B cell (primary cell): ENCODE data around the gene CMTM3. TPM values are rescaled to one million over a fixed set of nuclear protein-coding genes. Genes with fewer than 3 reads are reported as not detected.

Experiments used
- ATAC-seq: fragments of 200-7000 bp; cut with Tn5 transposase; one replicate; pipeline ENCODE4 v1.10.0; 2021; ENCODE audit warnings: low read depth, mild to moderate bottlenecking, moderate number of reproducible peaks, moderate library complexity
- CTCF ChIA-PET: fragments of 350-600 bp; sonication (Branson Sonifier 250); formaldehyde crosslinking; loops from one replicate; lab custom pipeline; 2021; ENCODE audit warnings: antibody characterized with exemption, inconsistent platforms; lab: Charles Lee
- POLR2A ChIA-PET: fragments of 350-600 bp; sonication (Branson Sonifier 250); formaldehyde crosslinking; loops from one replicate; lab custom pipeline; 2021; ENCODE audit warnings: antibody characterized with exemption; lab: Charles Lee
- DNase-seq: peaks from one replicate; pipeline ENCODE4 v3.0.0; 2013
- H2AFZ ChIP-seq: 2 replicates; pipeline ENCODE4 v1.6.1; 2012; ENCODE audit warnings: mild to moderate bottlenecking, low read depth, low read length; ENCODE audit not compliant: insufficient read depth, poor library complexity, severe bottlenecking
- H3K27ac ChIP-seq, 2 donors: 1 replicate in 1 of 2; 2 replicates in 1 of 2; pipeline ENCODE4 v1.5.1; 2012 to 2013; ENCODE audit warnings: low read length in 2 of 2, mild to moderate bottlenecking in 2 of 2, moderate library complexity in 1 of 2
- H3K27me3 ChIP-seq, 4 experiments: fragments of 200-600 bp in 1 of 4; sonication (generic) in 1 of 4; replicated peaks in 1 of 4; 1 replicate in 2 of 4; 2 replicates in 2 of 4; pipeline versions ENCODE4 v1.6.1 to v1.7.0; 2013 to 2016; ENCODE audit warnings: low read length in 3 of 4, mild to moderate bottlenecking in 2 of 4, mixed read lengths in 1 of 4, moderate library complexity in 1 of 4; ENCODE audit not compliant: insufficient read depth in 4 of 4, control insufficient read depth in 3 of 4; ENCODE audit errors: control extremely low read depth in 1 of 4
- H3K36me3 ChIP-seq, 2 experiments: replicated peaks in 1 of 2; 1 replicate in 1 of 2; 2 replicates in 1 of 2; pipeline versions ENCODE4 v1.6.1 to v1.7.1; 2013; ENCODE audit warnings: low read length in 1 of 2; ENCODE audit not compliant: insufficient read depth in 2 of 2, control insufficient read depth in 1 of 2; ENCODE audit errors: control extremely low read depth in 1 of 2, extremely low read depth in 1 of 2
- H3K4me1 ChIP-seq, 2 donors: fragments of 200-600 bp in 1 of 2; sonication (generic) in 1 of 2; 1 replicate in 1 of 2; 2 replicates in 1 of 2; pipeline versions ENCODE4 v1.5.1 to v1.6.1; 2013 to 2017; ENCODE audit warnings: low read length in 2 of 2; ENCODE audit not compliant: control insufficient read depth in 2 of 2, insufficient read depth in 2 of 2
- H3K4me2 ChIP-seq: replicated peaks from 2 replicates; pipeline ENCODE3; 2012; ENCODE audit warnings: mild to moderate bottlenecking, low read depth, low read length; ENCODE audit not compliant: poor library complexity, severe bottlenecking
- H3K4me3 ChIP-seq, 5 experiments: fragments of 200-600 bp in 1 of 5; sonication (generic) in 1 of 5; 1 replicate in 3 of 5; 2 replicates in 2 of 5; pipeline versions ENCODE4 v1.5.1 to v1.7.0; 2011 to 2016; ENCODE audit warnings: low read length in 4 of 5, mild to moderate bottlenecking in 4 of 5, low read depth in 2 of 5, control low read depth in 1 of 5, moderate library complexity in 1 of 5; ENCODE audit not compliant: insufficient read depth in 1 of 5; ENCODE audit errors: control extremely low read depth in 1 of 5, extremely low read depth in 1 of 5
- H3K79me2 ChIP-seq: fragments of 200-600 bp; sonication (generic); one replicate; pipeline ENCODE4 v1.6.0; 2016; ENCODE audit warnings: low read length; ENCODE audit not compliant: control insufficient read depth, insufficient read depth
- H3K9ac ChIP-seq: fragments of 200-600 bp; sonication (generic); 2 replicates; pipeline ENCODE4 v1.6.1; 2017; ENCODE audit warnings: mild to moderate bottlenecking, low read length, moderate library complexity
- H3K9me3 ChIP-seq, 3 donors: one replicate each; pipeline versions ENCODE4 v1.6.1 to v1.7.1; 2013; ENCODE audit warnings: low read length in 2 of 3; ENCODE audit not compliant: control insufficient read depth in 2 of 3, insufficient read depth in 1 of 3; ENCODE audit errors: control extremely low read depth in 1 of 3
- H4K20me1 ChIP-seq: 2 replicates; pipeline ENCODE4 v1.6.0; 2012; ENCODE audit warnings: mild to moderate bottlenecking, low read length; ENCODE audit not compliant: insufficient read depth, control insufficient read depth, poor library complexity, severe bottlenecking
- H3K27ac Mint-ChIP-seq: one replicate; pipeline ENCODE4 v1.8.0; 2021; ENCODE audit warnings: mixed read lengths
- H3K27me3 Mint-ChIP-seq: one replicate; pipeline ENCODE4 v1.8.0; 2021; ENCODE audit warnings: mixed read lengths
- H3K4me1 Mint-ChIP-seq: one replicate; pipeline ENCODE4 v1.8.0; 2021; ENCODE audit warnings: mixed read lengths
- H3K4me3 Mint-ChIP-seq: one replicate; pipeline ENCODE4 v1.8.0; 2021; ENCODE audit warnings: mixed read lengths
- H3K9me3 Mint-ChIP-seq: one replicate; pipeline ENCODE4 v1.8.0; 2022; ENCODE audit warnings: mixed read lengths; ENCODE audit not compliant: insufficient read depth
- EZH2 ChIP-seq: IDR thresholded peaks from 2 replicates; pipeline ENCODE4 v1.6.1; 2012; ENCODE audit warnings: borderline replicate concordance, low read depth, mild to moderate bottlenecking, moderate library complexity, low read length; ENCODE audit not compliant: insufficient read depth, poor library complexity, severe bottlenecking
- WGBS: methylation state at CpG from one replicate; pipeline ENCODE4 v1.1.5; 2013; ENCODE audit warnings: missing lambda C conversion rate; ENCODE audit not compliant: insufficient coverage; 5-methylcytosine and 5-hydroxymethylcytosine counted together
- intact Hi-C: fragments of 100-400 bp; cut with micrococcal nuclease; formaldehyde crosslinking; loops from one replicate; pipeline ENCODE4 v1.10.0; 2022
- polyA plus RNA-seq: library from polyadenylated mRNA; depleted of rRNA; stranded (reverse); fragments of >200 nt; gene quantifications from 2 replicates; pipeline ENCODE4 v1.2.3, GENCODE V29; 2012
- total RNA-seq, 2 donors: library from RNA; stranded (reverse); fragments of 120-200 nt in 1 of 2; gene quantifications; 1 replicate in 1 of 2; 2 replicates in 1 of 2; pipeline versions ENCODE4 v1.2.3 to v1.2.4, GENCODE V29; 2013 to 2022
- TF ChIP-seq, protein P1 (sequence below): fragments of 200-600 bp; IDR thresholded peaks from one replicate; pipeline ENCODE4 v1.8.0; 2022; ENCODE audit warnings: antibody characterized with exemption, mild to moderate bottlenecking

Gene CMTM3
- total and polyA plus RNA-seq, 2 donors (not counting 1 experiment from before 2014, with no cell fraction given) = 7.5 to 8.7 TPM

DNA sequence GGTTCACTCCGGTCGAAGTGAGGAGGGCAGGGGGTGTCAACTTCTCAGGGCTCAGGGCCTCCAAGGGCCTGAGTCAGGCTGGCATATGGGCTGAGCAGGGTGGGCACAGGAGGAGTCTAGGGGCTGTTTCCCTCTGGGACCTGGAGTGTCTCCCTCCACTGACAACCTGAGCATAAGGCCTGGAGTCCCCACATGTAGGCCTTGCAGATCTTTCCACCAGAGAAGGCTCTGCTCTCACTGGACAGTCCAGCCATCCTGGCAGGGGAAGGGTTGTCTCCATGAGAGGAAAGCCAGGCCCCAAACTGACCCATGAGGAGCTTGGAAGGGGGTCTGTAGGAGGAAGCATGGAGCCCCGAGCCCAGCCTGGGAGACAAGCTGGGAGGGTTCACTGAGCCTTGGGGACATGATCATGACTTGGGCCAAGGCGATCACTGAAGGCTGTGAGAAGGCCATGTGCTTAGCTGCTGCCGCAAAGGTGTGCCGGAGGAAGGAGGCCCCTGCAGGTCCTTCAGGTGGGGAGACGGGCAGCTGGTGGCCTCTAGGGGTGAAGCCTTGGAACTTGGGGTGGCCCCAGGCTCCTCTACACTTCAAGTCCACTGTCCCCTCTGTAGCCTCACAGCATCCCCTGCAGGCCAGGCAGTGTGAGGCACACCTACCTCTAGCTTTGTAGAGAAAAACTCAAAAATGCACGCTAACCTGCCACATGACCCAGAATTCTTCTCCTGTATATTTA, 15.4 kb upstream of the CMTM3 start:
- 89% methylated on average over 5 of the region's 8 CpGs for WGBS
- ChIA-PET POLR2A (interaction anchor here (0.7 kb wide), 1 partner anchor 108 kb away, joined by 7 read pairs; no protein-coding TSS in a partner anchor), CTCF (interaction anchor here (0.6 to 6.3 kb wide), 26 partner anchors 9 to 279 kb away, joined by 3 to 91 read pairs (median 6); partner anchors contain the start of genes CKLF and CMTM2)
- Histone ChIP-seq H3K4me1 (peaks cover 24 to 34% of the 10 kb centered on the region in 2 donors), H3K79me2 (no peaks in the 10 kb centered on the region), H3K4me2 (no peak overlapping the region), H3K4me3 (no peak overlapping the region), H3K27me3 (peaks cover 0 to 20% (median 6%) of the 10 kb centered on the region in 4 experiments), H4K20me1 (no peaks in the 10 kb centered on the region), H3K36me3 (no peaks in the 10 kb centered on the region), H3K9me3 (peaks cover 0 to 11% (median 4%) of the 10 kb centered on the region in 3 donors), H3K27ac (no peak overlapping the region), H3K9ac (no peak overlapping the region), H2AFZ (no peak overlapping the region)
- ATAC-seq = peak; percentile 90
- Mint-ChIP-seq H3K9me3 (no peaks in the 10 kb centered on the region), H3K4me3 (peak overlapping the region; percentile 75), H3K4me1 (peaks cover 30% of the 10 kb centered on the region), H3K27ac (peak overlapping the region; percentile 59), H3K27me3 (peaks cover 9% of the 10 kb centered on the region)
- DNase-seq = peak; percentile 79
- intact Hi-C loops = loop anchor here (1.0 to 2.0 kb wide), 6 partner anchors 16 to 183 kb away; partner anchors contain the start of genes CKLF and CMTM3
- TF ChIP-seq EZH2 = no peak
- TF ChIP-seq, protein P1, sequence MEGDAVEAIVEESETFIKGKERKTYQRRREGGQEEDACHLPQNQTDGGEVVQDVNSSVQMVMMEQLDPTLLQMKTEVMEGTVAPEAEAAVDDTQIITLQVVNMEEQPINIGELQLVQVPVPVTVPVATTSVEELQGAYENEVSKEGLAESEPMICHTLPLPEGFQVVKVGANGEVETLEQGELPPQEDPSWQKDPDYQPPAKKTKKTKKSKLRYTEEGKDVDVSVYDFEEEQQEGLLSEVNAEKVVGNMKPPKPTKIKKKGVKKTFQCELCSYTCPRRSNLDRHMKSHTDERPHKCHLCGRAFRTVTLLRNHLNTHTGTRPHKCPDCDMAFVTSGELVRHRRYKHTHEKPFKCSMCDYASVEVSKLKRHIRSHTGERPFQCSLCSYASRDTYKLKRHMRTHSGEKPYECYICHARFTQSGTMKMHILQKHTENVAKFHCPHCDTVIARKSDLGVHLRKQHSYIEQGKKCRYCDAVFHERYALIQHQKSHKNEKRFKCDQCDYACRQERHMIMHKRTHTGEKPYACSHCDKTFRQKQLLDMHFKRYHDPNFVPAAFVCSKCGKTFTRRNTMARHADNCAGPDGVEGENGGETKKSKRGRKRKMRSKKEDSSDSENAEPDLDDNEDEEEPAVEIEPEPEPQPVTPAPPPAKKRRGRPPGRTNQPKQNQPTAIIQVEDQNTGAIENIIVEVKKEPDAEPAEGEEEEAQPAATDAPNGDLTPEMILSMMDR = peak; percentile 83

DNA sequence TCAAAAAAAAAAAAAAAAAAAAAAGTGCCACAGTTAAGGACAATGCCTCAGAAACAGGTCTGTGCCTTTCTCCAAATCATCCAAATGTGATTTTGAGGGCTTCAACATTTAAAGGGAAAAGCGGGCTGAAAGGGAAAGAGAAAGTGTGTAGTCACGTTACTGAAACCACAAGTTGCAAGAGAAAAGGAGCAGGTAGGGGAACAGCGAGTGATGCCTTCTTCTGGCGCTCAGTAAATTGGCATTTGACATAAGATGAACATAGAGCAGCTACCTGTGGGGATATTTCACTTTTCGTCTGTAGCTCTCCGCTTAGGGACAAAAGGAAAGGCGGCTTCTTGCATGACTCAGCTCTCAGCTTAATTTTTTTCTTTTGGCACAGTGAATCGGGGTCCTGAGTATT, 14.2 kb upstream of the CMTM3 start:
- Histone ChIP-seq H3K4me1 (peaks cover 32 to 43% of the 10 kb centered on the region in 2 donors), H3K4me2 (peak overlapping the region; percentile 69), H2AFZ (no peak overlapping the region), H3K36me3 (no peaks in the 10 kb centered on the region), H3K4me3 (peak overlapping the region; percentile 1 to 43 (median 30)), H4K20me1 (no peaks in the 10 kb centered on the region), H3K27me3 (peaks cover 0 to 20% (median 4%) of the 10 kb centered on the region in 4 experiments), H3K27ac (no peak overlapping the region), H3K9ac (peak overlapping the region; percentile 41), H3K79me2 (no peaks in the 10 kb centered on the region), H3K9me3 (peaks cover 0 to 11% (median 6%) of the 10 kb centered on the region in 3 donors)
- no peak for TF ChIP-seq EZH2
- TF ChIP-seq, protein P1 = no peak
- intact Hi-C loops = no loop called here
- H3K27me3 Mint-ChIP-seq = peaks cover 9% of the 10 kb centered on the region
- ChIA-PET CTCF (interaction anchor here (0.9 to 6.3 kb wide), 15 partner anchors 8 to 184 kb away, joined by 3 to 91 read pairs (median 10); partner anchors contain the start of genes CKLF and CMTM2), POLR2A (no interaction called here)
- H3K4me3 Mint-ChIP-seq = peak overlapping the region; percentile 73
- peaks cover 36% of the 10 kb centered on the region for H3K4me1 Mint-ChIP-seq
- no peaks in the 10 kb centered on the region for H3K9me3 Mint-ChIP-seq
- H3K27ac Mint-ChIP-seq = peak overlapping the region; percentile 2
- 4% methylated on average over 5 of the region's 8 CpGs for WGBS
- ATAC-seq (no peak), DNase-seq (peak; percentile 60)
